ENCODE results near the gene ITGB8.

ITGB8 gene

DNA sequence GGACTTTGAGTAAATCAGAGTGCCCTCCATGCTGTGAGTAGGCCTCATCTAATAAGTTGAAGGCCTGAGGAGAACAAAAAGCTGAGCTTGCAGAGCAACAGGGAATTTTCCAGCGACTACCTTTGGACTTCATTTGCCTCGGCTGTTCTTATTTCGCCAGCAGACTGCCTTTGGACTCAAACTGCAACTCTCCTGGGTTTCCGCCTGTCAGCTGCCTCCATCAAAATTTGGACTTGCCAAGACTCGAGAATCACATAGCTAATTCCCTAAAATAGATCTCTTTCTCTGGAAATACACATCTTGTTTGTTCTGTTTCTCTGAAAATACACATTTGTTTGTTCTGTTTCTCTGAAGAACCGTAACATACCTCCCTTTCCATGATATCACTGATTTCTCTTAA lies 93.8 kb downstream of the ITGB8 start:
- no peak for FAIRE-seq
- no peak for DNase-seq (ENCODE audit: insufficient read length, low spot score)
- no peak for TF ChIP-seq SPI1 (IDR thresholded peaks at IDR 0.05; ENCODE audit: low read depth, low read length)
- no peak for TF ChIP-seq POLR2A (IDR thresholded peaks at IDR 0.05; ENCODE audit: low read depth, low read length)
- TF ChIP-seq TAF1 (IDR thresholded peaks at IDR 0.05; ENCODE audit: low read depth, low read length), result no peak
- TF ChIP-seq POLR2AphosphoS5 (IDR thresholded peaks at IDR 0.05; ENCODE audit: low read depth, low read length), result no peak
- TF ChIP-seq POU2F2 (IDR thresholded peaks at IDR 0.05; ENCODE audit: low read depth, low read length), result no peak
- no peak for TF ChIP-seq PAX5 (IDR thresholded peaks at IDR 0.05; ENCODE audit: insufficient read depth, low read length, severe bottlenecking)

DNA sequence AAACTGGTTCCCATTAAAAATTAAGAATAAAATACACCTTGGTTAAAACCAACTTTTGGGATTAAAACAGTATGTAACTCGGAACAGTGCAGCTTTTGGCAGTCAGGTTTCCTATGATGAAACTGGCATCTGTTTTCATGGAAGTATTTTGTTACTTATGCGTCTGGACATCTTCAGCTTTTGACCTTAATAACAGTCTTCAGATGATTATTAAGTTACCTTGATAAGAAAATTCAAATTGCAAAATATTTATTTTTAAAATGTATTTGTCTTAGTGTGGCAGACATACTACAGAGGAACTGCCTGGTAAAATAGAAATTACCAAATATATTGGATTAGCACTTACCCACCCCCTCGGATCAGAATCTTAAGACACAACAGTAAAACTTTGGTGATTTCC lies 100.0 kb downstream of the ITGB8 start:
- TF ChIP-seq POU2F2 (IDR thresholded peaks at IDR 0.05; ENCODE audit: low read depth, low read length), result no peak
- no peak for TF ChIP-seq TAF1 (IDR thresholded peaks at IDR 0.05; ENCODE audit: low read depth, low read length)
- no peak for TF ChIP-seq PAX5 (IDR thresholded peaks at IDR 0.05; ENCODE audit: insufficient read depth, low read length, severe bottlenecking)
- TF ChIP-seq SPI1 (IDR thresholded peaks at IDR 0.05; ENCODE audit: low read depth, low read length), result no peak
- no peak for TF ChIP-seq POLR2AphosphoS5 (IDR thresholded peaks at IDR 0.05; ENCODE audit: low read depth, low read length)
- no peak for TF ChIP-seq POLR2A (IDR thresholded peaks at IDR 0.05; ENCODE audit: low read depth, low read length)
- FAIRE-seq, result no peak
- no peak for DNase-seq (ENCODE audit: insufficient read length, low spot score)

DNA sequence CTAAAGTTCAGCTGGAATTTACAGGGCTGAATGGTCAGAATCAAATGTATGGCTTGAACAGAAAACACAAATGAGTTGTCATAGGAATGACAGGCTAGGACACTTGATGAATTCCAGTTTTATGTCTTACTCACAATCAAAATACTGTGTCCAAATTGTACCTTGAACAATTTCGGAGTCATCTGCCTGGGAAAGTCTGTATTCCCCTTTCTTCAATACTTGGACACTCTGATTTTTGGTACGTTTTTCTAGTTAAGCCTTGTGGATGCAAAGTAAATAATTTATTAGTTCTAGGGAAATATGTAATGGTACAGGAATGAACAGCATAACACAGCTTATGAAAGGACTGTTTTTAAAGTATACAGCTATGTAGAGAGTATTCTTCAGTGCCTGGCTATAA lies 100.4 kb downstream of the ITGB8 start:
- no peak for DNase-seq (ENCODE audit: insufficient read length, low spot score)
- no peak for FAIRE-seq
- no peak for TF ChIP-seq POLR2AphosphoS5 (IDR thresholded peaks at IDR 0.05; ENCODE audit: low read depth, low read length)
- TF ChIP-seq POLR2A (IDR thresholded peaks at IDR 0.05; ENCODE audit: low read depth, low read length), result no peak
- TF ChIP-seq POU2F2 (IDR thresholded peaks at IDR 0.05; ENCODE audit: low read depth, low read length), result no peak

DNA sequence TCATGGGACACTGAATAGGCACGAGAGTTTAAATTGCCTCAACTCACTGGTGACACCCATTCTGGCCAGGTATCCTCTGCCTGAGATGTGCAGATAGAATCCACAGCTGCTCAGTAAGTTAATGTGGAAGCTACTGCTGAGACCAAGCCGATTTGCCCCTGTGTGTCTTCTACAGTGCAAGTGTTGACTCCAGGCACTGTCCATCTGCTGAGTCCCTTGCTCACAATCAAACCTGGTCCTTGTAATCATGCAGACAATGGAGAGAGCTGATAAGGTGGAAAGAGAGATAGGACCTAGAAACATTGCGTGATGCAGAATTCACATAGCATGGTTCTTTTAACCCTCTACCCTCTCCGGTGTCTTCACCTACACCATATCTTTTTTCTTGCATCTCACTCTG lies 101.4 kb downstream of the ITGB8 start:
- no peak for TF ChIP-seq POU2F2 (IDR thresholded peaks at IDR 0.05; ENCODE audit: low read depth, low read length)
- no peak for TF ChIP-seq TAF1 (IDR thresholded peaks at IDR 0.05; ENCODE audit: low read depth, low read length)
- no peak for TF ChIP-seq POLR2A (IDR thresholded peaks at IDR 0.05; ENCODE audit: low read depth, low read length)
- no peak for TF ChIP-seq PAX5 (IDR thresholded peaks at IDR 0.05; ENCODE audit: insufficient read depth, low read length, severe bottlenecking)
- no peak for TF ChIP-seq POLR2AphosphoS5 (IDR thresholded peaks at IDR 0.05; ENCODE audit: low read depth, low read length)
- no peak for TF ChIP-seq SPI1 (IDR thresholded peaks at IDR 0.05; ENCODE audit: low read depth, low read length)
- FAIRE-seq (no peak), DNase-seq (ENCODE audit: insufficient read length, low spot score) (no peak)

DNA sequence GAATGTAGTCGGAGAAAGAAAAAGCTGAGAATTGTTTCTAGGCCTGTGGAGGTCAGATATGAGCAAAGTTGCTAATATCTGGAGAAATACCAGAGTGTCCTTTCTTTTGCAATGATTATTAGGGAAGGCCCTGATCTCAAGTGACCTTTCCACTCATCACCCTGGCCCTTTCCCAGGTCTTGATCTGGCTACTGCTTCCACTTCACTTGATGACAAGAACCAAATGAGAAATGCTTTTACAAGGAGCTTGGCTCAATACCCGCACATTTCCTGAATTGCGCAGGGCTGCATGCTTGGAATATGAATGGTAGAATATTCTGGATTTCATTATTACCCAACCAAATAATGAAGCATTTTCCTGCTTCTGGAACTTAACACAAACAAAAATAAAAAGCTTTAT lies 104.6 kb downstream of the ITGB8 start:
- no peak for TF ChIP-seq TAF1 (IDR thresholded peaks at IDR 0.05; ENCODE audit: low read depth, low read length)
- no peak for TF ChIP-seq POU2F2 (IDR thresholded peaks at IDR 0.05; ENCODE audit: low read depth, low read length)
- TF ChIP-seq POLR2AphosphoS5 (IDR thresholded peaks at IDR 0.05; ENCODE audit: low read depth, low read length), result no peak
- TF ChIP-seq POLR2A (IDR thresholded peaks at IDR 0.05; ENCODE audit: low read depth, low read length), result no peak
- TF ChIP-seq PAX5 (IDR thresholded peaks at IDR 0.05; ENCODE audit: insufficient read depth, low read length, severe bottlenecking), result no peak
- TF ChIP-seq SPI1 (IDR thresholded peaks at IDR 0.05; ENCODE audit: low read depth, low read length), result no peak
- DNase-seq (ENCODE audit: insufficient read length, low spot score) (no peak), FAIRE-seq (no peak)

DNA sequence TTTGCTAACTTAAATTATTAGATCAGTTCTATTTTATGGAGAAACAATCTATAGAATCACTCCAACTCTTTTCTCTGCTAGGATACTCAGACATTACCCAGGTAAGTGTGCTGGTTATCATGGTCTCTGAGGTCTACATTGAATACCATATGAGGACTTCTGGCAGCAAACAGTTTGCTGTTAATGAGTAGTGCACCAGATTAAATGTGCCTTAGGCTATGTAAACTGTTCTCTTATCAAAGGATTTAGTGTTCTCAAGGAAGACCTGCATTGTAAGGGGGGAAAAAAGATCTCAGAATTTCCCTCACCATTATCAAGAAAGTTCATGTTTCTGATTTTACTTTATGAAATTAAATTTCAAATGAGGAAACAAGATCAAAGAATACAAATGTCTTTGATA lies 107.5 kb downstream of the ITGB8 start:
- DNase-seq (ENCODE audit: insufficient read length, low spot score) (no peak), FAIRE-seq (no peak)
- TF ChIP-seq POU2F2 (IDR thresholded peaks at IDR 0.05; ENCODE audit: low read depth, low read length), result no peak
- no peak for TF ChIP-seq TAF1 (IDR thresholded peaks at IDR 0.05; ENCODE audit: low read depth, low read length)
- TF ChIP-seq POLR2AphosphoS5 (IDR thresholded peaks at IDR 0.05; ENCODE audit: low read depth, low read length), result no peak
- TF ChIP-seq SPI1 (IDR thresholded peaks at IDR 0.05; ENCODE audit: low read depth, low read length), result no peak
- TF ChIP-seq PAX5 (IDR thresholded peaks at IDR 0.05; ENCODE audit: insufficient read depth, low read length, severe bottlenecking), result no peak
- TF ChIP-seq POLR2A (IDR thresholded peaks at IDR 0.05; ENCODE audit: low read depth, low read length), result no peak

DNA sequence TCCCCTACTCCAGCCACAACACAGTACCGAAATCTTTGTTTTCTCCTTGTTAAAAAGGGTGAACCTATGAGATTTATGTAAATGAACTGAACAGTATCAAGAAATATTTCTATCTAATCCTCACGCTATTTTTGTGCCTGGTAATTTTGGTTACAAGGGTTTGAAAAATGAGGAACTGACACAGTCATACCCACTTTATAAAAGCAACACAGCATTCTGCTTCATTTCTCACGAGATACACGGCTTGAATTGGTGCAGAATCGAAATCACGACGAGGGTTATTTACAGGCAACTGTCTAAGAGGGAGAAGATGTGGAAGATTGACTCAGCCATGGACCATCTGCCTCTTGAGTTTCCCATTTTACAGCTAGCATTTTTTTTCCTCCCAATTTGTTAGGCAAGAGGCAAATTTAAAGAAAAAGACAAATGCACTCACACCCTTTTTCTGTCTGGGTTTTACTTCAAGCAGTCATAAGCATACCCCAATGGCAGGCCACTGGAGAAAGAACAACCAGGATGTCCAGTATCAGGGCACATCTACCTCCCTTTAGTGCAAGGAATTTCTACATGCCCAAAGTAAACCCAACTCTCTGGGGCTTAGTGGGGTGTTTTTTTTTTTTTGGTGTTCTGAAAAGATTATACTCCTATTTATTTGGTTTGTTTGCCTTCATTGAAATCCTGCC lies 108.1 kb downstream of the ITGB8 start:
- DNase-seq (ENCODE audit: insufficient read length, low spot score) (no peak), FAIRE-seq (peak; percentile 87)
- TF ChIP-seq SPI1 (IDR thresholded peaks at IDR 0.05; ENCODE audit: low read depth, low read length), result peak; percentile 94
- TF ChIP-seq POLR2AphosphoS5 (IDR thresholded peaks at IDR 0.05; ENCODE audit: low read depth, low read length), result no peak

DNA sequence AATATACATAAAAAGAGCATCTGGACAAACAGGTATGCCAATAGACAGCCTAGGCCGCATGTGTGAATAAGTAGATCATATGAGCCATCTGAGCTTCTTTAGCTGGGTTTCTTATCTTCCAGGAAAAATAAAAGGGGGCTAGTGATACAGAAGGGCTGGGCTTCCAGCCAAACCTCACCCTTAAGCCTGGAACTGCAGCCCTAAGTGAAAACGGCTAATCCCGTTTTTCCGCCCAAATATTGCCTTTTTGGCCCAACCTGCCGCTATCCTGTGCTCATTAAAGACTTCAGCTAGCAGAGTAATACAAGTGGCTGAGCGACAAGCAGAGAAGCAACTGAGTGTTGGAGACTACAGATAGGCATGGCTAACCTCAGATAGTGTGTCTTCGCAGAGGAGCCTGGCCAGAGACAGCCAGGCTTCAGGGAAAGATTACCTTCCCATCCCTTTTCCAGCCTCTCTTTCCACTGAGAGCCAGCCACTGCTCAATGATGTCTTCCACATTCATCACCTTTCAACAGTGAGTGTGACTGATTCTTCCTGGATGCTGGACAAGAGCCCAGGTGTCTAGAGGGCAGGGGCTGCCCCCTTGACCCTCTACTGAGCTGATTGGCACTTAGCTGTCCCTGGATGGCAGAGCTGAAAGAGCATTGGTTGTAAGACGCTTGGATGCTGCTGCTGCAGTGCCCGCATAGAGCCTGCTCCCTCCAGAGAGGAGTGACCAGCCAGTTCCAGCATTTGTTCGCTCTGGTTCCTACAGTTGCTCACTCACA lies 108.9 kb downstream of the ITGB8 start:
- TF ChIP-seq POLR2A (IDR thresholded peaks at IDR 0.05; ENCODE audit: low read depth, low read length), result no peak
- TF ChIP-seq PAX5 (IDR thresholded peaks at IDR 0.05; ENCODE audit: insufficient read depth, low read length, severe bottlenecking), result no peak
- TF ChIP-seq TAF1 (IDR thresholded peaks at IDR 0.05; ENCODE audit: low read depth, low read length), result no peak
- TF ChIP-seq SPI1 (IDR thresholded peaks at IDR 0.05; ENCODE audit: low read depth, low read length), result no peak
- TF ChIP-seq POLR2AphosphoS5 (IDR thresholded peaks at IDR 0.05; ENCODE audit: low read depth, low read length), result no peak
- TF ChIP-seq POU2F2 (IDR thresholded peaks at IDR 0.05; ENCODE audit: low read depth, low read length), result no peak
- DNase-seq (ENCODE audit: insufficient read length, low spot score) (no peak), FAIRE-seq (peak; percentile 43)

DNA sequence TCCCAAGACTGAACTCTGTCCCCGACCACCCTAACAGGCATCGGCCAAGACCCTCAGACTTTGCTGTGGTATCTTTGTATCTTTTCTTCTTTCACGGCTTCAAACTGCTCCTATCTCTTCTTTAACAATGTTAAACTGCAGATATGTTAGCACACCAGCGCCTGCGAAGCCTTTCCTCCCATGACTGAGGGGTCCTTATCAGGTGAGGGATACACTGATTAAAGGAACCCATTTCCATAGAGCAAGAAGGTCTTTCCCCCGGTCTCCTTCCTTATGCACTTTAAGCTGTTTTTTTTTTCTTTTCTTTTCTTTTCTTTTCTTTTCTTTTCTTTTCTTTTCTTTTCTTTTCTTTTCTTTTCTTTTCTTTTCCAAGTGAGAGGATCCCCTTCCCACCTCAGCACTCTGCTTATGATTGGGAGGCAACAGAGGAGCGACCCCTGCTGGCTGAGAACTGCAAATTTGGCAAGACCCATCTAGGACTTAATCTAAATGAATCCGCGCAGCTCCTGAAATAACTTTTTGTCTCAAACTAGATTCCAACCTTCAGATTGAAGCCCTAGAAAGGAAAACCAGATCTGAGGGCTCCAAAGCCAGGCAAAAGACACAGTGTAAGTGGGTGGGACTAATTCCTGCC lies 109.9 kb downstream of the ITGB8 start:
- TF ChIP-seq POLR2A (IDR thresholded peaks at IDR 0.05; ENCODE audit: low read depth, low read length) (no peak), POLR2AphosphoS5 (IDR thresholded peaks at IDR 0.05; ENCODE audit: low read depth, low read length) (no peak), TAF1 (IDR thresholded peaks at IDR 0.05; ENCODE audit: low read depth, low read length) (no peak), SPI1 (IDR thresholded peaks at IDR 0.05; ENCODE audit: low read depth, low read length) (no peak), PAX5 (IDR thresholded peaks at IDR 0.05; ENCODE audit: insufficient read depth, low read length, severe bottlenecking) (no peak), POU2F2 (IDR thresholded peaks at IDR 0.05; ENCODE audit: low read depth, low read length) (no peak)
- FAIRE-seq (no peak), DNase-seq (ENCODE audit: insufficient read length, low spot score) (no peak)

All from GM12891 (cell line).